ENCODE measurements around the gene FAM50A. TPM values are rescaled to one million over a fixed set of nuclear protein-coding genes. Genes with fewer than 3 reads are reported as not detected.
A peak's percentile ranks its signal among the peaks of the same experiment; 100 is the strongest.
"Not testable (repeated sequence)": the region's sequence is repeated elsewhere in the genome, so short reads cannot be mapped to it uniquely, and the experiment has no call there.

FAM50A gene, protein sequence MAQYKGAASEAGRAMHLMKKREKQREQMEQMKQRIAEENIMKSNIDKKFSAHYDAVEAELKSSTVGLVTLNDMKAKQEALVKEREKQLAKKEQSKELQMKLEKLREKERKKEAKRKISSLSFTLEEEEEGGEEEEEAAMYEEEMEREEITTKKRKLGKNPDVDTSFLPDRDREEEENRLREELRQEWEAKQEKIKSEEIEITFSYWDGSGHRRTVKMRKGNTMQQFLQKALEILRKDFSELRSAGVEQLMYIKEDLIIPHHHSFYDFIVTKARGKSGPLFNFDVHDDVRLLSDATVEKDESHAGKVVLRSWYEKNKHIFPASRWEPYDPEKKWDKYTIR
- total RNA-seq: 68.8 and 69.0 TPM in 2 replicates
- long read RNA-seq, transcript FAM50A-202 (13 exons, 1,352 nt): major isoform, 39 of 46 reads
- long read RNA-seq, partial matches to known transcripts: 2 of 46 reads
- long read RNA-seq, other reads (novel, unspliced or antisense): 5 of 46 reads

DNA sequence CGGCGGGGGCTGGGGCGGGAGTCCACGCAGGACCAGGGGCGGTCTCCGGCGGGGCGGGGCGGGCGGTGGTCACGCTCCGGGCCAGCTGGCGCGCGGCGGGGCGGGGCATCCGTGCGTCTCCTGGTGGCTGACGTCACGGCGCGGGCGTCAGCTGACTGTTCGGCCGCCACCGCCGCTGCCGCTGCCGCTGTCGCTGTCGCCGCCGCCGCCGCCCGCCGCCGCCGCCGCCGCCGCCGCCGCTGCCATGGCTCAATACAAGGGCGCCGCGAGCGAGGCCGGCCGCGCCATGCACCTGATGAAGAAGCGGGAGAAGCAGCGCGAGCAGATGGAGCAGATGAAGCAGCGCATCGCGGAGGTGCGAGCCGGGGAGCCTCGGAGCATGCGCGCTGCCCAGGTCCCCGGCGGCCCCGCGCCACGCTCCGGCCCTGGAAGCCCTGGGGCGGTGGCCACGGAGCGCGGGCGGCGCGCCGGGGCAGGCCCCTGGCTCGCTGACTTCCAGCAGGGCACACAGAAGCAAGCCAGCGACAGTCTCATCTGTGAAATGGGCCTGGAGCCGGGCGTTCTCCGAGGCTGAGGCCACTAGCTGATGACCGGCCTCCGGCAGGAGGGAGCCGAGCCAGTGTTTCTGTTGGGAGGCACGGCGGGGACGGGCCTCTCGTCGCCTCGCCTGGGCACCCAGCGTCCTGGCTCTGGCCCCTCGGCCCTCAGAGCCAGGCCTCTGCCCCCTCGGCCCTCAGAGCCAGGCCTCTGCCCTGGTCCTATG is at the start of gene FAM50A:
FAM50A (plus strand) TSS at position 150 of the 763 bp plus-strand sequence; CDS start at position 245, 95 bp downstream.
- H3K4me1 Mint-ChIP-seq: peaks cover 6% of the 10 kb centered on the region
- H3K36me3 Mint-ChIP-seq (ENCODE audit: low read depth): no peaks in the 10 kb centered on the region

DNA sequence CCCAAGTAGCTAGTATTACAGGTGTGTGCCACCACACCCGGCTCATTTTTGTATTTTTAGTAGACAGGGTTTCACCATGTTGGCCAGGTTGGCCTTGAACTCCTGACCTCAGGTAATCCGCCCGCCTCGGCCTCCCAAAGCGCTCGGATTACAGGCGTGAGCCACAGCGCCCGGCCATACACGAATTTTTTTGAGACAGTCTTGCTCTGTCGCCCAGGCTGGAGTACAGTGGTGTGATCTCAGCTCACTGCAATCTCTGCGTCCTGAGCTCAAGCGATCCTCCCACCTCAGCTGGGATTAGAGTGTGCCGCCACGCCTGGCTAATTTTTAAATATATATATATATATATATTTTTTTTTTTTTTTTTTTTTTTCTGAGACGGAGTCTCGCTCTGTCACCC is 47.6 kb upstream of the FAM50A start:
- not testable (repeated sequence) for H3K4me3 Mint-ChIP-seq; H3K9me3 Mint-ChIP-seq; H3K27ac Mint-ChIP-seq (ENCODE audit: unreplicated experiment); DNase-seq (ENCODE audit: low read depth, low spot score)
- peaks cover 17% of the 10 kb centered on the region for H3K27me3 Mint-ChIP-seq (ENCODE audit: low read depth)
- H3K4me1 Mint-ChIP-seq: peaks cover 19% of the 10 kb centered on the region
- peaks cover 18% of the 10 kb centered on the region for H3K36me3 Mint-ChIP-seq (ENCODE audit: low read depth)

More for the DNA sequence above, at the start of gene FAM50A:
- peak within 1 kb of the TSS; percentile 78 for H3K27ac Mint-ChIP-seq (ENCODE audit: unreplicated experiment)
- peak; percentile 50 for DNase-seq (ENCODE audit: low read depth, low spot score)
- no peaks in the 10 kb centered on the region for H3K9me3 Mint-ChIP-seq
- no peaks in the 10 kb centered on the region for H3K27me3 Mint-ChIP-seq (ENCODE audit: low read depth)
- peak within 1 kb of the TSS; percentile 83 for H3K4me3 Mint-ChIP-seq
- TF ChIP-seq, protein P1, sequence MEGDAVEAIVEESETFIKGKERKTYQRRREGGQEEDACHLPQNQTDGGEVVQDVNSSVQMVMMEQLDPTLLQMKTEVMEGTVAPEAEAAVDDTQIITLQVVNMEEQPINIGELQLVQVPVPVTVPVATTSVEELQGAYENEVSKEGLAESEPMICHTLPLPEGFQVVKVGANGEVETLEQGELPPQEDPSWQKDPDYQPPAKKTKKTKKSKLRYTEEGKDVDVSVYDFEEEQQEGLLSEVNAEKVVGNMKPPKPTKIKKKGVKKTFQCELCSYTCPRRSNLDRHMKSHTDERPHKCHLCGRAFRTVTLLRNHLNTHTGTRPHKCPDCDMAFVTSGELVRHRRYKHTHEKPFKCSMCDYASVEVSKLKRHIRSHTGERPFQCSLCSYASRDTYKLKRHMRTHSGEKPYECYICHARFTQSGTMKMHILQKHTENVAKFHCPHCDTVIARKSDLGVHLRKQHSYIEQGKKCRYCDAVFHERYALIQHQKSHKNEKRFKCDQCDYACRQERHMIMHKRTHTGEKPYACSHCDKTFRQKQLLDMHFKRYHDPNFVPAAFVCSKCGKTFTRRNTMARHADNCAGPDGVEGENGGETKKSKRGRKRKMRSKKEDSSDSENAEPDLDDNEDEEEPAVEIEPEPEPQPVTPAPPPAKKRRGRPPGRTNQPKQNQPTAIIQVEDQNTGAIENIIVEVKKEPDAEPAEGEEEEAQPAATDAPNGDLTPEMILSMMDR (conservative IDR thresholded peaks at IDR 0.05): no peak

DNA sequence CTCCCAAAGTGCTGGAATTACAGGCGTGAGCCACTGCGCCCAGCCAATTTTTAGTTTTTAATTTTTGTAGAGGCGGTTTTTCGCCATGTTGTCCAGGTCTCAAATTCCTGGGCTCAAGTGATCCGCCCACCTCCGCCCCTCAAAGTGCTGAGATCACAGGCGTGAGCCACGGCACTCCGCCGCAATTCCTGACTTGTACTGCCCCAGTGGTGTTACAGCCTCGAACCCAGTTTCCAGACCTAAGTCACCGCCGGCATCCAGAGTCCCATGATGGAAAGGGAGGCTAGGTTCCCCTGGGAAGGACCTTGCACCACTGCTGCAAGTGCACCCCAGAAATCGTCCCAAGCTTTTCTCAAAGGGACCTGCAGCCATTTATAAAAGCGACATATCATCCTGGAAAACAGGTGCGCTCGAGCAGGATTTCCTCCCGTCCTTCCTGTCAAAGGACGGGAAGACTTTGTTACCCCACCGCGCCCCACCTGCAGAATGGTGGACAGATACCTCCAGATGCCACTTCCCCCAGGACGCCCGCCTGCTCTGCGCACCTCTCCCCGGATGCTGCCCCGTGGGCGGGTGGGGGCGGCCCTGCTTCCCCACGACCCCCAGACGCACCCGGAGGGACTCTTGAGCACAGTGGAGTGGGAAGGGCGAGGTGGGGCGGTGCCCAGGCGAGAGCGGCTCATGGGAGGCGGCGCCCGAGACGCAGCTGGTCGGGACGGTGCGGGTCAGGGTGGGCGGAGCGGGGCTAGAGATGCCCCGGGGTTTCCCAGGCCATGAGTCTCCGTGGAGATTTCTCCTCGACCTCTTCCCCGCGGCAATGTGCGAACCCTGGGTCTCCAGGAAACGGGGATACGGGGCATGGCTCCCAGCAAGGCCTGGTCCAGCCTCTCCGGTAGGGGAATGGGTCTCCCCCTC is 46.7 kb upstream of the FAM50A start:
- H3K27ac Mint-ChIP-seq (ENCODE audit: unreplicated experiment): peak overlapping the region; percentile 100
- peak; percentile 48 for DNase-seq (ENCODE audit: low read depth, low spot score)
- H3K4me3 Mint-ChIP-seq: peak overlapping the region; percentile 96
- H3K9me3 Mint-ChIP-seq: peaks cover 4% of the 10 kb centered on the region
- peaks cover 19% of the 10 kb centered on the region for H3K4me1 Mint-ChIP-seq
- peaks cover 20% of the 10 kb centered on the region for H3K27me3 Mint-ChIP-seq (ENCODE audit: low read depth)
- peaks cover 18% of the 10 kb centered on the region for H3K36me3 Mint-ChIP-seq (ENCODE audit: low read depth)
- TF ChIP-seq, protein P1 (conservative IDR thresholded peaks at IDR 0.05): no peak

DNA sequence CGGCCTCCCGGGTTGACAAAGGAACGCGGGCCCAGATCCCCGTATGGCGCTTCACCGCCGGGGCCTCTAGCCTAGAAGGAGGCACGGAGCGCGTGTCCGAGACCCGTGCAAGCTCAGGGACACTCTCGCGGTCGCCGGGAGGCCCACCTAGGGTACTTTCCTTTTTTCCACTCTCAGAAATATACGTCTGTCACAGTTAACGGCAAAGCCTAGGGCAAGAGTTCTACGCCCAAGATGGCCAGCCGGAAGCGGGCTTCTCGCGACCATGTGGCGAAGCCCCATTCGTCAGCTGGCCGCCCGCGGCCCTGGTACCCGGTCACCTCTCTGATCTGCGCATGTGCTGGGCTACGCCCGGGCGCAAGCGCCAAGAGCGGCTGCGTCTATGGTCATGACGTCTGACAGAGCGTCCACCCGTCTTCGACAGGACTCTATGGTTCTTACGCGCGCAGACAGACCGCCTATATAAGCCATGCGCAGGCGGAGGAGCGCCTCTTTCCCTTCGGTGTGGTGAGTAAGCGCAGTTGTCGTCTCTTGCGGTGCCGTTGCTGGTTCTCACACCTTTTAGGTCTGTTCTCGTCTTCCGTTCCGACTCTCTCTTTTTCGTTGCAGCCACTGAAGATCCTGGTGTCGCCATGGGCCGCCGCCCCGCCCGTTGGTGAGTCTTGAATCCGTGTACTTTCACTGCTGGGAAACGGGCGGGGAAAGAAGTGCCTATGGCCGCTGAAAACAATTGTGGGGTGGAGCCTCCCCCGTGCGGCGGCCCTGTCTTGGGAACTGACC is 45.9 kb upstream of the FAM50A start, which contains the start of gene RPL10:
RPL10 (plus strand) TSS at position 490 of the 780 bp plus-strand sequence; CDS start at position 633, 143 bp downstream.
- peak within 1 kb of the TSS; percentile 100 for H3K27ac Mint-ChIP-seq (ENCODE audit: unreplicated experiment)
- peaks cover 4% of the 10 kb centered on the region for H3K9me3 Mint-ChIP-seq
- TF ChIP-seq, protein P1 (conservative IDR thresholded peaks at IDR 0.05): no peak
- H3K36me3 Mint-ChIP-seq (ENCODE audit: low read depth): peaks cover 18% of the 10 kb centered on the region
- DNase-seq (ENCODE audit: low read depth, low spot score): peak; percentile 77
- peaks cover 23% of the 10 kb centered on the region for H3K27me3 Mint-ChIP-seq (ENCODE audit: low read depth)
- peak within 1 kb of the TSS; percentile 96 for H3K4me3 Mint-ChIP-seq
- peaks cover 19% of the 10 kb centered on the region for H3K4me1 Mint-ChIP-seq
